Measurements from ENCODE around the gene ALDH1L1.

Gene ALDH1L1

GRCh38 chr3:126082362-126083137 is 97.8 kb downstream of the ALDH1L1 start:
- no peak overlapping the region for H3K4me3 ChIP-seq (ENCODE audit: low read length)
- no peak for DNase-seq (ENCODE audit: low read depth)
- no peak for TF ChIP-seq CTCF (conservative IDR thresholded peaks at IDR 0.05; ENCODE audit: low read depth, low read length)

GRCh38 chr3:126081618-126082361 is 98.6 kb downstream of the ALDH1L1 start:
- TF ChIP-seq CTCF (conservative IDR thresholded peaks at IDR 0.05; ENCODE audit: low read depth, low read length): peak; percentile 61
- DNase-seq (ENCODE audit: low read depth): peak; percentile 49
- H3K4me3 ChIP-seq (ENCODE audit: low read length): no peak overlapping the region

- TF ChIP-seq CTCF (conservative IDR thresholded peaks at IDR 0.05; ENCODE audit: low read depth, low read length): no peak
- H3K4me3 ChIP-seq (ENCODE audit: low read length): no peak overlapping the region
- DNase-seq (ENCODE audit: low read depth): no peak
Measured at GRCh38 chr3:126080970-126081369, 99.4 kb downstream of the ALDH1L1 start.

- no peak overlapping the region for H3K4me3 ChIP-seq (ENCODE audit: low read length)
- no peak for DNase-seq (ENCODE audit: low read depth)
- no peak for TF ChIP-seq CTCF (conservative IDR thresholded peaks at IDR 0.05; ENCODE audit: low read depth, low read length)
Measured at GRCh38 chr3:126078866-126079265, 101.5 kb downstream of the ALDH1L1 start.

GRCh38 chr3:126077754-126078153 is 102.6 kb downstream of the ALDH1L1 start:
- no peak for TF ChIP-seq CTCF (conservative IDR thresholded peaks at IDR 0.05; ENCODE audit: low read depth, low read length)
- no peak for DNase-seq (ENCODE audit: low read depth)
- H3K4me3 ChIP-seq (ENCODE audit: low read length): no peak overlapping the region

DNA sequence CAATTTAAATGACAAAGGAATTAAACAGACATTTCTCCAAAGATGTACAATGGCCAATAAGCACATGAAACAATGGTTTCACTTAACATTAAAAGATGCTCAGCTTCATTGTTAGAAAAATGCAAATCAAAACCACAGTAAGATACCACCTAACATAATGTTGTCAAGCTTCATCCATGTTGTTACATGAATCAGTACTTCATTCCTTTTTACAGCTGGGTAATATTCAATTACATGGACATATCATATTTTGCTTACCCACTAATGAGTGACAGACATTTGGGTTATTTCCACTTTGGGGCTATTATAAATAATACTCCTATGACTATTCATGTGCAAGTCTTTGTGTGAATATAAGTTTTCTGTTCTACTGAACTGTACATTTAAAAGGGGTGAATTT is 104.2 kb downstream of the ALDH1L1 start:
- no peak for DNase-seq (ENCODE audit: low read depth)
- no peak for TF ChIP-seq CTCF (conservative IDR thresholded peaks at IDR 0.05; ENCODE audit: low read depth, low read length)
- no peak overlapping the region for H3K4me3 ChIP-seq (ENCODE audit: low read length)

GRCh38 chr3:126070146-126070545 is 110.2 kb downstream of the ALDH1L1 start:
- TF ChIP-seq CTCF (conservative IDR thresholded peaks at IDR 0.05; ENCODE audit: low read depth, low read length): no peak
- no peak for DNase-seq (ENCODE audit: low read depth)
- no peak overlapping the region for H3K4me3 ChIP-seq (ENCODE audit: low read length)

All from retinal pigment epithelial cell (primary cell).